ENCODE results near the gene HBB.

DNA sequence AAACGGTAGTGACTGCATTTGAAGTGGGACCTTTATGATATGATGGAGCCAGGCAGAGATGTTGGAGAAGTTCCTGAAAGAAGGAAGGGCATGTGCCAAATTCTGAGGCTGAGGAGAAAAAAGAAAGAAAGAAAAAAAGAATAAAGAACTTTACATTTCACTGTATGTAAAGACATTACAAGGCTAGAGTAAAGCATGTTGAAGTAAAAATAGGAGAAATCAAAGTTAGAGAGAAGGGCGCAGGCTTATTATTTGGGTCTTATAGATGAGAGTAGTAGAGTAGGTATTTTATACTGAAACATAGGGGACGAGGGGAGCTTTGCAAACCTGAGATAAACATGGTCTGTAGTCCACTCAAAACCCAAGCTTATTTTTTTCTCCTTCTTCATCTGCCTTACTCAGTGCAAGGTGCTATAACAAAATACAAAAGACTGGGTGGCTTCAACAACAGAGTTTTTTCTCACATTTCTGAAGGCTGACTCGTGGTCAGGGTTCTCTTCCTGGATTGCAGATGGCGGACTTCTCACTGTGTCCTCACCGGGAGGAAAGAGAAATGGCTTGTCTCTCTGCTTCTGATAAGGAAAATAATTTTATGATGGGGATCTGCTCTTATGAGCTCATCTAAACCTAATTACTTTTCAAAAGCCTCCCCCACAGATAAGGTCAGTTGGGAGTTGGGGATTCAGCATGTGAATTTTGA is 20.1 kb upstream of the HBB start:
- TF ChIP-seq POLR2A (IDR thresholded peaks at IDR 0.05) (no peak), POLR2AphosphoS5 (IDR thresholded peaks at IDR 0.05) (no peak), EP300 (IDR thresholded peaks at IDR 0.05) (no peak)
- TF ChIP-seq, protein P1, sequence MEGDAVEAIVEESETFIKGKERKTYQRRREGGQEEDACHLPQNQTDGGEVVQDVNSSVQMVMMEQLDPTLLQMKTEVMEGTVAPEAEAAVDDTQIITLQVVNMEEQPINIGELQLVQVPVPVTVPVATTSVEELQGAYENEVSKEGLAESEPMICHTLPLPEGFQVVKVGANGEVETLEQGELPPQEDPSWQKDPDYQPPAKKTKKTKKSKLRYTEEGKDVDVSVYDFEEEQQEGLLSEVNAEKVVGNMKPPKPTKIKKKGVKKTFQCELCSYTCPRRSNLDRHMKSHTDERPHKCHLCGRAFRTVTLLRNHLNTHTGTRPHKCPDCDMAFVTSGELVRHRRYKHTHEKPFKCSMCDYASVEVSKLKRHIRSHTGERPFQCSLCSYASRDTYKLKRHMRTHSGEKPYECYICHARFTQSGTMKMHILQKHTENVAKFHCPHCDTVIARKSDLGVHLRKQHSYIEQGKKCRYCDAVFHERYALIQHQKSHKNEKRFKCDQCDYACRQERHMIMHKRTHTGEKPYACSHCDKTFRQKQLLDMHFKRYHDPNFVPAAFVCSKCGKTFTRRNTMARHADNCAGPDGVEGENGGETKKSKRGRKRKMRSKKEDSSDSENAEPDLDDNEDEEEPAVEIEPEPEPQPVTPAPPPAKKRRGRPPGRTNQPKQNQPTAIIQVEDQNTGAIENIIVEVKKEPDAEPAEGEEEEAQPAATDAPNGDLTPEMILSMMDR (IDR thresholded peaks at IDR 0.05): no peak

Measured in suprapubic skin (tissue), 4 donors.